AG04450 (cell line): ENCODE results near the gene ZNF71. TPM values are rescaled to one million over a fixed set of nuclear protein-coding genes. Genes with fewer than 3 reads are reported as not detected.

Experiments
- CTCF ChIA-PET: fragments of 300-600, 350-600 bp; formaldehyde crosslinking; extraction: SDS; loops from one replicate; lab custom pipeline; 2022; ENCODE audit warnings: antibody characterized with exemption, inconsistent platforms; lab: Charles Lee
- POLR2A ChIA-PET: fragments of 350-600 bp; formaldehyde crosslinking; extraction: SDS; loops from one replicate; lab custom pipeline; 2021; ENCODE audit warnings: antibody characterized with exemption, inconsistent platforms; lab: Yijun Ruan, JAX
- DNase-seq: peaks from one replicate; pipeline ENCODE4 v3.0.0-alpha.2; 2011; ENCODE audit warnings: low read depth, low spot score
- H3K27ac ChIP-seq: one replicate; pipeline ENCODE4 v1.5.1; 2012; ENCODE audit warnings: low read depth, low read length, control low read depth
- H3K27me3 ChIP-seq: one replicate; pipeline ENCODE4 v1.6.0; 2012; ENCODE audit warnings: low read length; ENCODE audit not compliant: control insufficient read depth, insufficient read depth
- H3K4me3 ChIP-seq: 2 replicates; pipeline ENCODE4 v1.5.1; 2011; ENCODE audit warnings: mild to moderate bottlenecking, low read depth, low read length, control low read depth
- H3K9me3 ChIP-seq: 2 replicates; pipeline ENCODE4 v1.5.1; 2012; ENCODE audit warnings: low read length; ENCODE audit not compliant: control insufficient read depth, insufficient read depth
- polyA plus RNA-seq: library from polyadenylated mRNA; depleted of rRNA; stranded (reverse); fragments of >200 nt; gene quantifications from 2 replicates; pipeline ENCODE4 v1.2.3, GENCODE V29; 2011
- TF ChIP-seq, protein P1 (sequence below): IDR thresholded peaks from 2 replicates; pipeline ENCODE4 v1.5.1; 2011; ENCODE audit warnings: low read depth, low read length, control low read depth, inconsistent platforms

Gene ZNF71
- polyA plus RNA-seq, 1 experiment, result 4.7 TPM

DNA sequence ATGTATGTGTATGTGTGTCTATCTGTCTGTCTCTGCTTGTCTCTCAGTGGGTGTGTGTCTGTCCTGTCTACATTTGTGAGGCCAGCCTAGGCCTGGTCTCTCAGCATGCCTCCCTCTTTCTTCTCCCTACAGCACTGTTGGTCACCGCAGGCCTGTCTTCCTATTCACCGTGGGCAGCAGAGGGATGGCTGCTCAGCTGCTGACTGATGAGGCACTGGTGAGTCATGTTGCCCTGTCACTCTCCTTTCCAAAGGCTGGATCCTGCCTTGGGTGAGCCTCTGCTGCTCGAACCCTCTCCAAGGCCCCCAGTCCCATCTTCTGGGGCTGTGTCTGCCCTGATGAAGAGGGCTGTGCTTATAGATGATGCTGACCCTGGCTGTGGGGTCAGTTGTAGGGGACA, 6.3 kb downstream of the ZNF71 start:
- TF ChIP-seq, protein P1, sequence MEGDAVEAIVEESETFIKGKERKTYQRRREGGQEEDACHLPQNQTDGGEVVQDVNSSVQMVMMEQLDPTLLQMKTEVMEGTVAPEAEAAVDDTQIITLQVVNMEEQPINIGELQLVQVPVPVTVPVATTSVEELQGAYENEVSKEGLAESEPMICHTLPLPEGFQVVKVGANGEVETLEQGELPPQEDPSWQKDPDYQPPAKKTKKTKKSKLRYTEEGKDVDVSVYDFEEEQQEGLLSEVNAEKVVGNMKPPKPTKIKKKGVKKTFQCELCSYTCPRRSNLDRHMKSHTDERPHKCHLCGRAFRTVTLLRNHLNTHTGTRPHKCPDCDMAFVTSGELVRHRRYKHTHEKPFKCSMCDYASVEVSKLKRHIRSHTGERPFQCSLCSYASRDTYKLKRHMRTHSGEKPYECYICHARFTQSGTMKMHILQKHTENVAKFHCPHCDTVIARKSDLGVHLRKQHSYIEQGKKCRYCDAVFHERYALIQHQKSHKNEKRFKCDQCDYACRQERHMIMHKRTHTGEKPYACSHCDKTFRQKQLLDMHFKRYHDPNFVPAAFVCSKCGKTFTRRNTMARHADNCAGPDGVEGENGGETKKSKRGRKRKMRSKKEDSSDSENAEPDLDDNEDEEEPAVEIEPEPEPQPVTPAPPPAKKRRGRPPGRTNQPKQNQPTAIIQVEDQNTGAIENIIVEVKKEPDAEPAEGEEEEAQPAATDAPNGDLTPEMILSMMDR, result no peak
- DNase-seq, result no peak
- Histone ChIP-seq H3K27ac (no peak overlapping the region), H3K4me3 (no peak overlapping the region), H3K9me3 (peaks cover 56% of the 10 kb centered on the region), H3K27me3 (no peaks in the 10 kb centered on the region)
- ChIA-PET CTCF (no interaction called here), POLR2A (no interaction called here)

DNA sequence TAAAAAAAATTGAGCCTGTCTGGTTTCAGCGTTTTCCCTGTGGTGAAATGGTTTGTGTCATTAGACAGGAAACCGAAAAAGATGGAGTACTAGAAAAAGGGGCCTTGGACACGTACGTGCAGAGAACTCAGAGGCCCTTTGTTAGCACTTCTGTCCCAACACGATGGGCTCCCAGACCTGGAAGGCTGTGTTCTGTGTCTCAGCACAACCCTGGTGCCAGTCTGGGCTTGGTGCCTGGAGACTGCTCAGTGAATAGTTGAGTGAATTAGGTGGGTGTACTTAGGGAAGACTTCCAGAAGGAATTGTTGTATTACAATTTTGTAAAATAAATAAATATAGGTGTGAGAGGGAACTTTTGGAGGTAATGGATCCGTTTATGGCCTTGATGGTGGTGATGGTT, 8.7 kb downstream of the ZNF71 start:
- no peaks in the 10 kb centered on the region for H3K27me3 ChIP-seq
- peaks cover 56% of the 10 kb centered on the region for H3K9me3 ChIP-seq
- ChIA-PET CTCF (interaction anchor here (0.6 kb wide), 1 partner anchor 92 kb away, joined by 3 read pairs; no protein-coding TSS in a partner anchor), POLR2A (no interaction called here)
- no peak for DNase-seq
- TF ChIP-seq, protein P1, result no peak
- H3K4me3 ChIP-seq, result no peak overlapping the region
- H3K27ac ChIP-seq, result no peak overlapping the region

DNA sequence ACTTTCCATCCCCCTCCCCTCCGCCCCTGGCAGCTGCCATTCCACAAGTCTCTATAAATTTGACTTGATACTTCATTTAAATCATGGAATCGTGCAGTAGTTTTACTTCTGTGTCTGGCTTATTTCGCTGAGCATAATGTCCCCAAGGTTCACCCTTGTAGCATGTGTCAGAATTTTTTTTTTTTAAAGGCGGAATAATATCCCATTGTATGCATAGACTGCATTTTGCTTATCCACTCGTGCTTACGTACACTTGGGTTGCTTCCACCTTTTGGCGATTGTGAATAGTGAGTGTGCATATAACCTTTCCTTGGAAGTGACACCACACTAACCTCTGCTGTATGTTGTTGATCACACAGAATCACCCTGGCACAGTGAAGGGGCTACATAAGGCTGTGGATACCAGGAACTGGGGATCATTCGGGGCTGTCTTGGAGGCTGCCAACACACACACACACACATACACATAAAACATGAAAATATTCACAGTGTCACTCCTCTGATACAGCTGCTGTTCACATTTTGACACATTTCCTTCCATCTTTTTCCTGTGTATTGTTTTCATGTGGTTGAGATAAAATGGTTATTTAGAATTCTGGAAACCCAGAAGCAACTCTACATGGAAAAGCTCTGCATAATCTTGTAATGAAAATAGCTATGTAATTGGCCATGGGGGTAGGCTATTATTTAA, 13.3 kb downstream of the ZNF71 start:
- TF ChIP-seq, protein P1, result no peak
- POLR2A ChIA-PET, result no interaction called here
- H3K9me3 ChIP-seq, result peaks cover 55% of the 10 kb centered on the region
- DNase-seq, result no peak
- no peaks in the 10 kb centered on the region for H3K27me3 ChIP-seq
- H3K27ac ChIP-seq, result no peak overlapping the region
- CTCF ChIA-PET, result no interaction called here
- no peak overlapping the region for H3K4me3 ChIP-seq

DNA sequence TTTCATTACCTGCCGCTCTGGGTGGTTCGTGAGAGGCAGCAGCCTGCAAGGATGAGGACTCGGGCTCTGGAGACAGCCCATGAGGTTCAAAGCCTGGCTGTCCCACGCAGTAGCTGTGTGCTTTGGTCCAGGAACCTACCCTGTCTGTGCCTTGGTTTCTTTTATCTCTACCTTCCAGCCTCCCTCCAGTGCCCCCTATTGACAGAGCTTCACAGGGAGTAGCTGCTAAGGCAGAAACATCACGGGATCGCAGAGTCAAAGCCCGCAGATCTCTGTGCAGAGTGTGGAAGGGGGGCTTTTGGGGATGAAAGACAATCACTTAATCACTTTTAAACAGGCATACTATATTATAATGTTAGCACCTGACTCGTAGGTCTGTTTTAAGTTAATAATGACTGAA, 16.2 kb downstream of the ZNF71 start:
- H3K27ac ChIP-seq, result no peak overlapping the region
- CTCF ChIA-PET, result no interaction called here
- H3K4me3 ChIP-seq, result no peak overlapping the region
- H3K27me3 ChIP-seq, result no peaks in the 10 kb centered on the region
- TF ChIP-seq, protein P1, result no peak
- POLR2A ChIA-PET, result no interaction called here
- DNase-seq, result no peak
- peaks cover 36% of the 10 kb centered on the region for H3K9me3 ChIP-seq

DNA sequence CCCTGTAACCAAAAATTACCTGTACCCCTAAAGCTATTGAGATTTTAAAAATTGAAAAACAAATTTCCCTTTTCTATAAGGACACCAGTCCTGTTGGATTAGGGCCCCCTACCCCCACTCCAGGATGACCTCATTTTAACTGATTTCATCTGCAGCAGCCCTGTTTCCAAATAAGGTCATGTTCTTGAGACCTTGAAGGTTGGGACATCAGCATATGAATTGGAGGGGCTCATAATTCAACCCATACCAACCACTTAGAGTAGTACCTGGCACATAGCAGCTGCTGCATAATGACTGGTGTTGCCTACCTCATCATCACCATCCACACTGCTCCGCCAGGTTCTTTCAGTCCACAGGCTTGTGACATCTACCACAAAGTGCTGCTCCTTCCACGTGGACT, 17.6 kb downstream of the ZNF71 start:
- Histone ChIP-seq H3K9me3 (peaks cover 34% of the 10 kb centered on the region), H3K27ac (no peak overlapping the region), H3K27me3 (no peaks in the 10 kb centered on the region), H3K4me3 (no peak overlapping the region)
- DNase-seq, result no peak
- CTCF ChIA-PET, result no interaction called here
- POLR2A ChIA-PET, result no interaction called here
- TF ChIP-seq, protein P1, result no peak
